Smooth muscle cell (in vitro differentiated cells): ENCODE measurements around the gene ACVR2B. TPM values are rescaled to one million over a fixed set of nuclear protein-coding genes. Genes with fewer than 3 reads are reported as not detected.

Experiments used
- DNase-seq: peaks from one replicate; lab custom pipeline; 2025; ENCODE audit not compliant: unreplicated experiment; lab: John Stamatoyannopoulos, UW
- H2AFZ ChIP-seq: fragments of 200-600 bp; sonication (generic); 2 replicates; pipeline ENCODE4 v1.6.0; 2016; ENCODE audit warnings: antibody characterized with exemption, low read depth, mild to moderate bottlenecking
- H3F3A ChIP-seq: fragments of 200-600 bp; sonication (generic); 2 replicates; pipeline ENCODE4 v1.6.0; 2017; ENCODE audit warnings: antibody characterized with exemption, low read depth
- H3K27ac ChIP-seq: fragments of 200-600 bp; sonication (generic); 2 replicates; pipeline ENCODE4 v1.5.1; 2016; ENCODE audit warnings: low read depth, mild to moderate bottlenecking
- H3K27me3 ChIP-seq: fragments of 200-600 bp; sonication (generic); 2 replicates; pipeline ENCODE4 v1.6.1; 2016; ENCODE audit warnings: low read depth, mild to moderate bottlenecking
- H3K36me3 ChIP-seq: fragments of 200-600 bp; sonication (generic); 2 replicates; pipeline ENCODE4 v1.5.1; 2016; ENCODE audit warnings: low read depth
- H3K4me1 ChIP-seq: fragments of 200-600 bp; sonication (generic); 2 replicates; pipeline ENCODE4 v1.5.1; 2016; ENCODE audit warnings: low read depth
- H3K4me2 ChIP-seq: fragments of 200-600 bp; sonication (generic); 2 replicates; pipeline ENCODE4 v1.6.0; 2016; ENCODE audit warnings: mild to moderate bottlenecking
- H3K4me3 ChIP-seq: fragments of 200-600 bp; sonication (generic); 2 replicates; pipeline ENCODE4 v1.5.1; 2016; ENCODE audit warnings: mild to moderate bottlenecking
- H3K79me2 ChIP-seq: fragments of 200-600 bp; sonication (generic); 2 replicates; pipeline ENCODE4 v1.6.0; 2016; ENCODE audit warnings: low read depth, mild to moderate bottlenecking
- H3K9ac ChIP-seq: fragments of 200-600 bp; sonication (generic); 2 replicates; pipeline ENCODE4 v1.6.0; 2016; ENCODE audit warnings: low read depth
- H3K9me3 ChIP-seq: fragments of 200-600 bp; sonication (generic); replicated peaks from 2 replicates; pipeline ENCODE4 v1.5.1; 2016; ENCODE audit warnings: low read depth
- H4K20me1 ChIP-seq: fragments of 200-600 bp; sonication (generic); 2 replicates; pipeline ENCODE4 v1.6.0; 2016; ENCODE audit warnings: low read depth
- WGBS: methylation state at CpG from one replicate; pipeline ENCODE4 v1.1.7; 2016; ENCODE audit warnings: low lambda C conversion rate; 5-methylcytosine and 5-hydroxymethylcytosine counted together
- polyA plus RNA-seq: library from polyadenylated mRNA; unstranded; fragments of >200 nt; fragmentation: Nextera tagmentation; extraction: Ambion mirVana; gene quantifications from 2 replicates; pipeline ENCODE4 v1.2.1, GENCODE V29; 2016
- total RNA-seq: library from RNA; depleted of rRNA; stranded (reverse); fragments of >200 nt; gene quantifications from 2 replicates; pipeline ENCODE4 v1.2.3, GENCODE V29; 2014
- TF ChIP-seq, protein P1 (sequence below): fragments of 200-600 bp; sonication (generic); IDR thresholded peaks from 2 replicates; pipeline ENCODE4 v1.5.1; 2017; ENCODE audit warnings: borderline replicate concordance, mild to moderate bottlenecking, antibody characterized with exemption; ENCODE audit not compliant: insufficient read depth, poor library complexity, severe bottlenecking

ACVR2B gene
- total and polyA plus RNA-seq, 2 experiments from 2014 or later, result 2.1 to 10.0 TPM

DNA sequence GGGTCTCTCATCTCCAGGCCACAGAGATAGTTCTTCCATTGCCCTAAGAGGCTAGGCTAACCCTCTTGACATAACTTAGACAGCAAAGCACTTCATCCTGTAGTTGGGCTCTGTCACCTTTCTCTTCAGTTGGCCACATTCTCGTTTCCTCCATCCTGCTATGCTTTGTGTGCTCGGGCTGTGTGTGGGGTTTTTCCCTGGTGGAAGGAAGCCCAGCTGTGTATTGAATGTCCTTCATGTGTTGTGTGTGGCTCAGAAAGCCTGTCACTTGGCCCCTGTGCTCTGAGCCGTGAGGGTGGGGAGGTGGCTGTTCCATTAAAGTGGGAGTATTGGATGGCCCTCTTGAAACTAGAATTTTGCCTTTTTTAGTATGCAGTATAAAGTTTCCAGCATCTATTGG is 33.6 kb downstream of the ACVR2B start:
- Histone ChIP-seq H4K20me1 (no peaks in the 10 kb centered on the region), H3K4me3 (no peak overlapping the region), H3K9me3 (no peaks in the 10 kb centered on the region), H3F3A (no peaks in the 10 kb centered on the region), H3K36me3 (no peaks in the 10 kb centered on the region), H2AFZ (no peak overlapping the region), H3K27me3 (no peaks in the 10 kb centered on the region), H3K4me2 (no peak overlapping the region), H3K27ac (no peak overlapping the region), H3K9ac (no peak overlapping the region), H3K4me1 (no peaks in the 10 kb centered on the region), H3K79me2 (no peaks in the 10 kb centered on the region)
- TF ChIP-seq, protein P1, sequence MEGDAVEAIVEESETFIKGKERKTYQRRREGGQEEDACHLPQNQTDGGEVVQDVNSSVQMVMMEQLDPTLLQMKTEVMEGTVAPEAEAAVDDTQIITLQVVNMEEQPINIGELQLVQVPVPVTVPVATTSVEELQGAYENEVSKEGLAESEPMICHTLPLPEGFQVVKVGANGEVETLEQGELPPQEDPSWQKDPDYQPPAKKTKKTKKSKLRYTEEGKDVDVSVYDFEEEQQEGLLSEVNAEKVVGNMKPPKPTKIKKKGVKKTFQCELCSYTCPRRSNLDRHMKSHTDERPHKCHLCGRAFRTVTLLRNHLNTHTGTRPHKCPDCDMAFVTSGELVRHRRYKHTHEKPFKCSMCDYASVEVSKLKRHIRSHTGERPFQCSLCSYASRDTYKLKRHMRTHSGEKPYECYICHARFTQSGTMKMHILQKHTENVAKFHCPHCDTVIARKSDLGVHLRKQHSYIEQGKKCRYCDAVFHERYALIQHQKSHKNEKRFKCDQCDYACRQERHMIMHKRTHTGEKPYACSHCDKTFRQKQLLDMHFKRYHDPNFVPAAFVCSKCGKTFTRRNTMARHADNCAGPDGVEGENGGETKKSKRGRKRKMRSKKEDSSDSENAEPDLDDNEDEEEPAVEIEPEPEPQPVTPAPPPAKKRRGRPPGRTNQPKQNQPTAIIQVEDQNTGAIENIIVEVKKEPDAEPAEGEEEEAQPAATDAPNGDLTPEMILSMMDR, result no peak
- no peak for DNase-seq
- 91% methylated on average over 3 of the region's 3 CpGs for WGBS

DNA sequence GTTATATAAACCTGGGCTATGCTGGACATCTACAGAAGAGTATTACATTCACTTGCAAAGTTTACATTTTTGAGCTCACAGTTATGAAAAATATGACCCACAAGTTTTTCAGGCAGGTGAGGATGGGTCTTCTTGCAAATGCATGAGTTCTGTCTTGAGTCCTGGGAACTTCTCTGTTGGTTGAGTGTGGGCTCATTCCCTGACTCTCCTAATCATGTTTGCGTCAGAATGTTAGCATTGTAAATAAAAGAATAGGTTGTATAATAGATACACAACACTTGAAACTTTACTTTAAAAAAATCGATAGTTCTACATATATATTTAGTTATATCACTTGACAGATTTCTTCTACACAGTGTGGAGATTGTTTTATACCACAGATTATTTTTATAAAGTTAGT is 35.3 kb downstream of the ACVR2B start:
- H2AFZ ChIP-seq, result no peak overlapping the region

DNA sequence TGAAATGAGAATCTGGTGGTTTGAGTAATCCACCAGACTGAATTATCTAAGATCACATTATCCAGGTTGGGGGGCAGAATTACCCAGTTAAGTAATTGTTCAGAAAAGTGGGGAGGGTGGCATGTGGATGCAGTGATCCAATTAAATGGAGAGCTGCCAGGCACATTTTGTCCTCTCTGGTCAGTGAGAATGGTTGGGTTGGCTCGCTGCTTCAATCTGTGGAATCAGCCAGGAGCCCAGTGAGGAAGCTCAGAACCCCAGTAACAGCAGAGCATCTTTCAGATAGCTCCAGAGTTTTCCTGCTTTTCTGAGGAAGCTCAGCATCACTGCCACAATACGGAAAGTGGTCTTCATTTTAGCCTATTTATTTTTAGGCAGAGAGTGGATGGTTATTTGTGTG is 36.1 kb downstream of the ACVR2B start:
- TF ChIP-seq, protein P1, result no peak
- 95% methylated on average over 2 of the region's 2 CpGs for WGBS
- no peaks in the 10 kb centered on the region for H3K27me3 ChIP-seq
- H3F3A ChIP-seq, result no peaks in the 10 kb centered on the region
- no peaks in the 10 kb centered on the region for H3K79me2 ChIP-seq
- H3K4me3 ChIP-seq, result no peak overlapping the region
- no peaks in the 10 kb centered on the region for H4K20me1 ChIP-seq
- no peak overlapping the region for H3K9ac ChIP-seq
- no peak overlapping the region for H3K27ac ChIP-seq
- no peak overlapping the region for H3K4me2 ChIP-seq
- H3K36me3 ChIP-seq, result no peaks in the 10 kb centered on the region
- DNase-seq, result no peak
- no peak overlapping the region for H2AFZ ChIP-seq
- H3K4me1 ChIP-seq, result no peaks in the 10 kb centered on the region
- no peaks in the 10 kb centered on the region for H3K9me3 ChIP-seq

More for the DNA sequence above, 35.3 kb downstream of the ACVR2B start:
- H3K36me3 ChIP-seq, result no peaks in the 10 kb centered on the region
- TF ChIP-seq, protein P1, result no peak
- no peak overlapping the region for H3K4me2 ChIP-seq
- H3K27me3 ChIP-seq, result no peaks in the 10 kb centered on the region
- H3K4me1 ChIP-seq, result no peaks in the 10 kb centered on the region
- H3K9ac ChIP-seq, result no peak overlapping the region
- no peaks in the 10 kb centered on the region for H3F3A ChIP-seq
- WGBS, result 97% methylated on average over 2 of the region's 2 CpGs
- H4K20me1 ChIP-seq, result no peaks in the 10 kb centered on the region
- no peaks in the 10 kb centered on the region for H3K9me3 ChIP-seq
- no peaks in the 10 kb centered on the region for H3K79me2 ChIP-seq
- H3K27ac ChIP-seq, result no peak overlapping the region
- DNase-seq, result no peak
- H3K4me3 ChIP-seq, result no peak overlapping the region

DNA sequence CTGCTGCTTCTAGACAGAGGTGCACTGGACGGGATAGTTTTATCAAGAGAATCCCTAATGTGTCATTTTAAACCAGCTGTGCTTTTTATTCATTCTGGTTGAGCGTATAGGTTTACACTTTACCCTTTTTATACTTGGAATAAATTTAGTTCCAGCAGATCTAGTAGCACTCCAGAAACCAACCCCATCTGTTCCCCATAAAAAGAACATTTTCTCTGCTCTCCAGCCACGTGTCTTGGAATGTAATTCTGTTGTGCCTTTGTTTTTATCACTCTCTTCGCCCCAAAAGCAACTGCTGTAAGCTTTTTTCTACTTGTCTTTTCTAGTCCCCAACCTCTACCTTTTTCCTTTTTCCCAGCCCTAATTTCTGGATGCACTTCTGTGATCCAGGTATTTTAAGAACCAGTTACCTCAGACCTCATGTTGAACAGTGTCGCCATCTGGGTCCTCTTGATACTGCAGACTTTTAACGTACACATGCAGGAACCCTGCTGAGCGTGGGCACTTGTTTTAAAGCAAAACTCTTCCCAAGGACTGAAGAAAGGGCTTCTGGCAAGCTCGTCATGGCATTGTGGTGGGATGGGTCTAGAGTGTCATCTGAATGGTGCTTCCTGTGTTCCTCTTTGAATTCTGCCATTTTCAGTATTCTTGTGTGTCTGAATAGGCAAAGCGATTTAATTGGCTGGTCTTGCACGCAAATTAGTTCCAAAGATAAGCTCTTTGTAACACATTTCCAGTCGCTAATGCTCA is 36.8 kb downstream of the ACVR2B start:
- TF ChIP-seq, protein P1, result no peak

More for the DNA sequence above, 36.8 kb downstream of the ACVR2B start:
- Histone ChIP-seq H3K4me2 (no peak overlapping the region), H3K4me1 (no peaks in the 10 kb centered on the region), H3K9me3 (no peaks in the 10 kb centered on the region), H3K4me3 (no peak overlapping the region), H2AFZ (no peak overlapping the region), H3K27me3 (no peaks in the 10 kb centered on the region), H3F3A (no peaks in the 10 kb centered on the region), H3K27ac (no peak overlapping the region), H3K36me3 (no peaks in the 10 kb centered on the region), H3K9ac (no peak overlapping the region), H4K20me1 (no peaks in the 10 kb centered on the region), H3K79me2 (no peaks in the 10 kb centered on the region)
- no peak for DNase-seq
- WGBS, result 85% methylated on average over 11 of the region's 11 CpGs
